GM12878 (cell line): ENCODE measurements around the gene TMEM244. TPM values are rescaled to one million over a fixed set of nuclear protein-coding genes. Genes with fewer than 3 reads are reported as not detected.

Experiments
- ATAC-seq: fragments of 200-7000 bp; cut with Tn5 transposase; 3 replicates; pipeline ENCODE4 v1.9.1; 2020; ENCODE audit warnings: mild to moderate bottlenecking, moderate library complexity
- BruUV-seq: library from RNA; stranded (reverse); fragments of 400-500 nt; replicated peaks from 2 replicates; lab custom pipeline; 2021; lab: Mats Ljungman, UMichigan
- CTCF ChIA-PET: fragments of 300-600 bp; sonication (Branson Sonifier 250); formaldehyde crosslinking; extraction: SDS; loops from one replicate; lab custom pipeline; 2021; ENCODE audit warnings: inconsistent platforms; lab: Yijun Ruan, JAX
- POLR2A ChIA-PET: fragments of 350-600 bp; formaldehyde crosslinking; extraction: SDS; loops from one replicate; lab custom pipeline; 2021; ENCODE audit warnings: inconsistent platforms; lab: Charles Lee
- RAD21 ChIA-PET: fragments of 300-600 bp; sonication (Branson Sonifier 250); formaldehyde crosslinking; loops from one replicate; lab custom pipeline; 2023; ENCODE audit warnings: antibody characterized with exemption; ENCODE audit not compliant: unreplicated experiment; lab: Charles Lee
- SMC1A ChIA-PET: fragments of 300-600 bp; sonication (Branson Sonifier 250); formaldehyde crosslinking; loops from one replicate; lab custom pipeline; 2023; ENCODE audit not compliant: unreplicated experiment, uncharacterized antibody; lab: Charles Lee
- DNase-seq: peaks from one replicate; pipeline ENCODE4 v3.0.0-alpha.2; 2011; ENCODE audit warnings: low read depth, low spot score
- FAIRE-seq: peaks from 3 replicates; lab custom pipeline; 2011; peaks lifted over from hg19 to GRCh38; lab: Jason Lieb, UNC
- H2AFZ ChIP-seq: 2 replicates; pipeline ENCODE4 v1.6.0; 2011; ENCODE audit warnings: low read depth, low read length, control low read depth; ENCODE audit not compliant: control insufficient read depth
- H3K27ac ChIP-seq: 2 replicates; pipeline ENCODE4 v1.5.1; 2011; ENCODE audit warnings: control low read depth; ENCODE audit not compliant: control insufficient read depth, insufficient read depth
- H3K27me3 ChIP-seq, 2 experiments: replicated peaks in 1 of 2; 2 replicates each; pipeline versions ENCODE4 v1.6.0 to v1.6.1; 2011; ENCODE audit warnings: low read length in 1 of 2; ENCODE audit not compliant: control insufficient read depth in 2 of 2, insufficient read depth in 2 of 2
- H3K36me3 ChIP-seq, 2 experiments: 2 replicates each; pipeline ENCODE4 v1.5.1; 2011; ENCODE audit warnings: low read length in 1 of 2; ENCODE audit not compliant: control insufficient read depth in 2 of 2, insufficient read depth in 2 of 2
- H3K4me1 ChIP-seq: 2 replicates; pipeline ENCODE4 v1.6.1; 2011; ENCODE audit warnings: mild to moderate bottlenecking, low read length, moderate library complexity, mixed read lengths; ENCODE audit not compliant: control insufficient read depth, insufficient read depth
- H3K4me2 ChIP-seq: 2 replicates; pipeline ENCODE4 v1.6.0; 2011; ENCODE audit warnings: control low read depth; ENCODE audit not compliant: control insufficient read depth, insufficient read depth
- H3K4me3 ChIP-seq: fragments of 200-600 bp; sonication (generic); 2 replicates; pipeline ENCODE4 v1.5.1; 2016
- H3K79me2 ChIP-seq: 2 replicates; pipeline ENCODE4 v1.6.0; 2011; ENCODE audit warnings: low read length; ENCODE audit not compliant: control insufficient read depth, insufficient read depth
- H3K9ac ChIP-seq: 2 replicates; pipeline ENCODE4 v1.8.0; 2011; ENCODE audit warnings: low read length, control low read depth, mixed read lengths; ENCODE audit not compliant: control insufficient read depth, insufficient read depth
- H3K9me3 ChIP-seq: replicated peaks from 3 replicates; pipeline ENCODE4 v1.5.1; 2011; ENCODE audit warnings: mild to moderate bottlenecking, low read length; ENCODE audit not compliant: control insufficient read depth, insufficient read depth
- H4K20me1 ChIP-seq: 2 replicates; pipeline ENCODE4 v1.6.0; 2011; ENCODE audit not compliant: control insufficient read depth, insufficient read depth
- MEF2B ChIP-seq: fragments of 450-650 bp; IDR thresholded peaks from 2 replicates; pipeline ENCODE4 v1.6.1; 2018; ENCODE audit warnings: mild to moderate bottlenecking, moderate library complexity; ENCODE audit not compliant: partially characterized antibody, poor library complexity, severe bottlenecking
- PKNOX1 ChIP-seq: fragments of 450-650 bp; IDR thresholded peaks from 2 replicates; pipeline ENCODE4 v1.6.1; 2016; ENCODE audit warnings: mild to moderate bottlenecking
- POLR2AphosphoS2 ChIP-seq: IDR thresholded peaks from 2 replicates; pipeline ENCODE4 v1.6.1; 2011; ENCODE audit warnings: low read depth, mild to moderate bottlenecking, low read length, improper control_type of control experiment, moderate library complexity
- WRNIP1 ChIP-seq: IDR thresholded peaks from 2 replicates; pipeline ENCODE4 v1.6.1; 2011; ENCODE audit warnings: low read depth, low read length, improper control_type of control experiment, borderline replicate concordance
- WGBS: methylation state at CpG from one replicate; pipeline ENCODE4 v1.1.6; 2016; ENCODE audit warnings: low lambda C conversion rate; ENCODE audit not compliant: insufficient replicate concordance, insufficient coverage; ENCODE audit errors: missing lambda C conversion rate; 5-methylcytosine and 5-hydroxymethylcytosine counted together
- in situ Hi-C: fragments of 300-500 bp; cut with MboI; formaldehyde crosslinking; loops from 9 replicates; pipeline ENCODE4 v1.14.3; 2018; ENCODE audit warnings: mixed read lengths
- intact Hi-C: fragments of 100-400 bp; cut with micrococcal nuclease; formaldehyde crosslinking; loops from one replicate; pipeline ENCODE4 v1.14.2; 2022; ENCODE audit not compliant: unreplicated experiment
- polyA plus RNA-seq, 11 experiments: library from polyadenylated mRNA; depleted of rRNA in 4 of 11; unstranded in 6 of 11; stranded (reverse) in 5 of 11; fragments of >200 nt; fragmentation: Nextera tagmentation in 4 of 11; fragmentation: Illumina TruSeq in 1 of 11; extraction: Ambion mirVana in 4 of 11; extraction: Trizol in 1 of 11; gene quantifications; 1 replicate in 1 of 11; 2 replicates in 10 of 11; pipeline versions ENCODE4 v1.2.1 to v1.2.3, GENCODE V29; 2011 to 2016; ENCODE audit warnings: inconsistent platforms in 2 of 11, missing spikeins in 2 of 11, low read depth in 1 of 11
- total RNA-seq, 4 experiments: library from RNA; depleted of rRNA in 3 of 4; stranded (reverse); fragments of >200 nt in 3 of 4; fragmentation: Illumina TruSeq in 1 of 4; extraction: Trizol in 1 of 4; gene quantifications; 2 replicates each; pipeline versions ENCODE4 v1.2.1 to v1.2.3, GENCODE V29; 2013 to 2021

TMEM244 gene
- total and polyA plus RNA-seq, 10 of the 15 experiments (the other 5 are each of a cell fraction or from before 2014, with no cell fraction given), result 0.14 TPM; not detected in 9

- RAD21 ChIA-PET, result interaction anchor here (1.0 to 2.4 kb wide), 6 partner anchors 14 to 142 kb away, joined by 3 to 9 read pairs (median 3); no protein-coding TSS in a partner anchor
- Histone ChIP-seq H3K9ac (no peak overlapping the region), H3K4me1 (no peaks in the 10 kb centered on the region; the same call in 1 of the 2 replicates), H3K4me2 (no peak overlapping the region), H3K4me3 (no peak overlapping the region), H3K36me3 (no peaks in the 10 kb centered on the region), H3K79me2 (no peaks in the 10 kb centered on the region), H3K9me3 (no peaks in the 10 kb centered on the region), H2AFZ (peak overlapping the region; percentile 9), H4K20me1 (no peaks in the 10 kb centered on the region), H3K27ac (no peak overlapping the region), H3K27me3 (no peaks in the 10 kb centered on the region)
- ATAC-seq (peak; percentile 54), FAIRE-seq (no peak), DNase-seq (no peak)
- in situ Hi-C loops, result no loop called here
- BruUV-seq, result no TSS peak
- intact Hi-C loops, result no loop called here
- WGBS, result 50% methylated on average over 2 of the region's 2 CpGs
- CTCF ChIA-PET, result interaction anchor here (0.9 to 2.8 kb wide), 10 partner anchors 10 to 391 kb away, joined by 3 to 11 read pairs (median 5); partner anchors contain the start of gene TMEM244
- SMC1A ChIA-PET, result interaction anchor here (0.6 to 4.6 kb wide), 14 partner anchors 17 to 495 kb away, joined by 3 to 17 read pairs (median 4); partner anchors contain the start of gene TMEM244
- TF ChIP-seq MEF2B (peak; percentile 39), PKNOX1 (no peak)
- POLR2A ChIA-PET, result interaction anchor here (1.5 kb wide), 1 partner anchor 114 kb away, joined by 3 read pairs; no protein-coding TSS in a partner anchor
Observed at GRCh38 chr6:129890164-129890563, 29.0 kb upstream of the TMEM244 start.

DNA sequence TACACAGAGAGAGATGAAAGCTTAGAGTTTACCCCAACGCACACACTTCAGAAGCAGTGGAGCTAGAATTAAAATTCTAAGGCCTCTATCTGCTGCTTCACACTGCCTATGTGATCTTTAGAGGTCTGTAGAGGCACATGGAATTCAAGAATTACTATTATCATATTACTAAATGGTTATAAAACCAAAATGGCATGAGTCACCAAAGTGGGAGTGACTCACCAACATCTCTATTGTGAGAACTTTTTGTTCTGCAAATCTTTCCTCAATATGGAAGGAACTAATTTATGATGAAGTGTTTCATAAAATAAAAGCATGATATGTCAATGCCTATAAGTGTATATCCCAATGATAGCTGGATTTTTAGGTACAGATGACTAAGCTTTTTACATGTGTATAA lies 28.5 kb upstream of the TMEM244 start:
- CTCF ChIA-PET, result interaction anchor here (0.7 to 2.8 kb wide), 9 partner anchors 11 to 390 kb away, joined by 3 to 11 read pairs (median 5); no protein-coding TSS in a partner anchor
- no peaks in the 10 kb centered on the region; the same call in 1 of the 2 replicates for H3K4me1 ChIP-seq

More for the DNA sequence above, 28.5 kb upstream of the TMEM244 start:
- in situ Hi-C loops, result no loop called here
- TF ChIP-seq WRNIP1, result no peak
- no peak for TF ChIP-seq POLR2AphosphoS2
- TF ChIP-seq, all 136 proteins: peak for 0
- Histone ChIP-seq H4K20me1 (no peaks in the 10 kb centered on the region), H3K36me3 (no peaks in the 10 kb centered on the region), H2AFZ (no peak overlapping the region), H3K27ac (no peak overlapping the region), H3K4me3 (no peak overlapping the region), H3K4me2 (no peak overlapping the region), H3K9me3 (no peaks in the 10 kb centered on the region), H3K79me2 (no peaks in the 10 kb centered on the region), H3K27me3 (no peaks in the 10 kb centered on the region), H3K9ac (no peak overlapping the region)
- ChIA-PET SMC1A (interaction anchor here (0.6 to 4.6 kb wide), 15 partner anchors 14 to 494 kb away, joined by 3 to 17 read pairs (median 3); partner anchors contain the start of gene TMEM244), RAD21 (interaction anchor here (0.9 to 2.4 kb wide), 7 partner anchors 14 to 292 kb away, joined by 3 to 9 read pairs (median 3); no protein-coding TSS in a partner anchor), POLR2A (interaction anchor here (1.5 kb wide), 1 partner anchor 113 kb away, joined by 3 read pairs; no protein-coding TSS in a partner anchor)
- WGBS, result 43% methylated on average over 1 of the region's 1 CpG
- intact Hi-C loops, result loop anchor here (10.0 kb wide), 1 partner anchor 395 kb away; no protein-coding TSS in a partner anchor
- no peak for FAIRE-seq
- ATAC-seq, result no peak; the same call in 1 of the 3 replicates
- no TSS peak for BruUV-seq
- DNase-seq, result no peak
